Dendritic cell treated with granulocyte-macrophage colony-stimulating factor and Interleukin-4, amounts not matched to agents 40 ng/mL and 50 ng/mL, for 4 days (primary cell): Measurements from ENCODE around the gene TMEM91.

Source experiments
- H3K27ac Mint-ChIP-seq: one replicate; pipeline ENCODE4 v1.8.0; 2022; ENCODE audit warnings: mild to moderate bottlenecking, mixed read lengths
- H3K27me3 Mint-ChIP-seq: one replicate; pipeline ENCODE4 v1.8.0; 2022; ENCODE audit warnings: mild to moderate bottlenecking, mixed read lengths
- H3K36me3 Mint-ChIP-seq: one replicate; pipeline ENCODE4 v1.8.0; 2022; ENCODE audit warnings: low read depth, mixed read lengths
- H3K4me1 Mint-ChIP-seq: one replicate; pipeline ENCODE4 v1.8.0; 2022; ENCODE audit warnings: low read depth, mixed read lengths
- H3K4me3 Mint-ChIP-seq: one replicate; pipeline ENCODE4 v1.8.0; 2022; ENCODE audit warnings: mild to moderate bottlenecking, moderate library complexity, mixed read lengths
- H3K9me3 Mint-ChIP-seq: one replicate; pipeline ENCODE4 v1.8.0; 2022; ENCODE audit warnings: mixed read lengths
- intact Hi-C: fragments of 100-400 bp; cut with micrococcal nuclease; formaldehyde crosslinking; loops from one replicate; pipeline ENCODE4 v1.15.0; 2022

The TMEM91 gene

GRCh38 chr19:41416194-41416674 lies 39.9 kb downstream of the TMEM91 start:
- H3K27me3 Mint-ChIP-seq: no peaks in the 10 kb centered on the region
- peaks cover 95% of the 10 kb centered on the region for H3K36me3 Mint-ChIP-seq
- peaks cover 64% of the 10 kb centered on the region for H3K4me1 Mint-ChIP-seq
- intact Hi-C loops: no loop called here
- no peaks in the 10 kb centered on the region for H3K9me3 Mint-ChIP-seq
- H3K27ac Mint-ChIP-seq: no peak overlapping the region
- no peak overlapping the region for H3K4me3 Mint-ChIP-seq

DNA sequence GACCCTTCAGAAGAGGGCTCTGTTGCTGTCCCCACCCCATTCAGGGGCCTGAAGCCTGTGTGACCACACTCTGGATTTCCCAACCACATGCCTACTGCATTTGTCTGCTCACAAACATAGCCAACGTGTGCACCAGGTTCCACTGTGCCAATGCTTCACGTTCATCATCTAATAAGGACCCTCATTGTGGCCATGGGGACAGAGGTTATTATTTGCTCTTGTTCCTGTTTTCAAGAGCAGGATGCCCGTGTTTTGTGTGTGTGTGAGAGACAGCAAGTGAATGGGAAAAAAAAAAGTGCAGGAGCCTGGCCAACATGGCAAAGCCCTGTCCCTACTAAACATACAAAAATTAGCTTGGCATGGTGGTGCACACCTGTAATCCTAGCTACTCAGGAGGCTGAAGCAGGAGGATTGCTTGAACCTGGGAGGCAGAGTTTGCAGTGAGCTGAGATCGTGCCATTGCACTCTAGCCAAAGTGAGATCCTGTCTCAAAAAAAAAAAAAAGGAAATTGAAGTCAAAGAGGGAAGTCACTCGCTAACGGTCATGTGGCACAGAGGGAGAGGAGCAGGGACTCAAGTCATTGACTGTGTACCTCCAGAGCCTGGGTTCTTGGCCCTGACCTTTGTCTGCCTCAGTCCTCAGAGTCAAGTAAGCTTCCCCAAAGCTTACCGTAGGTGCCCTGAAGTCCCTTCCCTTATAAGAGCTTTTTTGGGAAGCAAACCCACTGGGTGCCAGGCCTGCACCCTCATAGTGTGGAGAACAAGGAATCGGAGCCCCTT lies 44.0 kb downstream of the TMEM91 start:
- peak overlapping the region; percentile 87 for H3K27ac Mint-ChIP-seq

GRCh38 chr19:41421314-41421713 lies 45.0 kb downstream of the TMEM91 start:
- Mint-ChIP-seq H3K27ac (peak overlapping the region; percentile 87), H3K4me3 (peak overlapping the region; percentile 25), H3K9me3 (no peaks in the 10 kb centered on the region), H3K27me3 (no peaks in the 10 kb centered on the region), H3K4me1 (peaks cover 80% of the 10 kb centered on the region), H3K36me3 (peaks cover 95% of the 10 kb centered on the region)
- intact Hi-C loops: loop anchor here (10.0 kb wide), 1 partner anchor 67 kb away; the partner anchor contains the start of gene TGFB1

More for the DNA sequence above, 44.0 kb downstream of the TMEM91 start:
- H3K4me1 Mint-ChIP-seq: peaks cover 70% of the 10 kb centered on the region
- peak overlapping the region; percentile 17 for H3K4me3 Mint-ChIP-seq
- intact Hi-C loops: loop anchor here (10.0 kb wide), 1 partner anchor 65 kb away; the partner anchor contains the start of gene TGFB1
- H3K9me3 Mint-ChIP-seq: no peaks in the 10 kb centered on the region
- H3K36me3 Mint-ChIP-seq: peaks cover 95% of the 10 kb centered on the region
- no peaks in the 10 kb centered on the region for H3K27me3 Mint-ChIP-seq

- Mint-ChIP-seq H3K27me3 (no peaks in the 10 kb centered on the region), H3K27ac (peak overlapping the region; percentile 87), H3K4me1 (peaks cover 86% of the 10 kb centered on the region), H3K9me3 (no peaks in the 10 kb centered on the region), H3K36me3 (peaks cover 95% of the 10 kb centered on the region), H3K4me3 (no peak overlapping the region)
- intact Hi-C loops: loop anchor here (10.0 kb wide), 1 partner anchor 67 kb away; the partner anchor contains the start of gene TGFB1
Measured at GRCh38 chr19:41421973-41422372, 45.6 kb downstream of the TMEM91 start.

GRCh38 chr19:41422456-41422855 lies 46.1 kb downstream of the TMEM91 start:
- no peaks in the 10 kb centered on the region for H3K27me3 Mint-ChIP-seq
- intact Hi-C loops: loop anchor here (10.0 kb wide), 1 partner anchor 68 kb away; the partner anchor contains the start of gene TGFB1
- H3K36me3 Mint-ChIP-seq: peaks cover 93% of the 10 kb centered on the region
- no peaks in the 10 kb centered on the region for H3K9me3 Mint-ChIP-seq
- peak overlapping the region; percentile 10 for H3K4me3 Mint-ChIP-seq
- H3K27ac Mint-ChIP-seq: peak overlapping the region; percentile 87
- peaks cover 86% of the 10 kb centered on the region for H3K4me1 Mint-ChIP-seq

DNA sequence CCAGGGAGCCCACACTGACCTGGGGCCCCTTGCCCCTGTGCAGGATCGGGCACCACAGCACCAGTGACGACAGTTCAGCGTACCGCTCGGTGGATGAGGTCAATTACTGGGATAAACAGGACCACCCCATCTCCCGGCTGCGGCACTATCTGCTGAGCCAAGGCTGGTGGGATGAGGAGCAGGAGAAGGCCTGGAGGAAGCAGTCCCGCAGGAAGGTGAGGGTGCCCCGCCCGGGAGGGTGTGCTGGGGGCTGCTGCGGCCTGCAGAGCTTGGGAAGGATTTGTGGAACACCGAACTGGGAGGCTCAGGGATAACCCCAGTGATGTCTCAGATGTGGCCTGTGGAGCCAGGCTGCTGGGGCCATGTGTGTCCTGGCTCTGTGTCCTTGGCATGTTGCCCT lies 46.6 kb downstream of the TMEM91 start:
- Mint-ChIP-seq H3K36me3 (peaks cover 88% of the 10 kb centered on the region), H3K27me3 (no peaks in the 10 kb centered on the region)

GRCh38 chr19:41424335-41425173 lies 48.2 kb downstream of the TMEM91 start:
- Mint-ChIP-seq H3K4me3 (no peak overlapping the region), H3K4me1 (peaks cover 89% of the 10 kb centered on the region), H3K9me3 (no peaks in the 10 kb centered on the region), H3K27ac (no peak overlapping the region), H3K36me3 (peaks cover 84% of the 10 kb centered on the region), H3K27me3 (no peaks in the 10 kb centered on the region)
- intact Hi-C loops: loop anchor here (10.0 kb wide), 1 partner anchor 70 kb away; the partner anchor contains the start of gene TGFB1

More for the DNA sequence above, 46.6 kb downstream of the TMEM91 start:
- H3K9me3 Mint-ChIP-seq: no peaks in the 10 kb centered on the region
- intact Hi-C loops: loop anchor here (10.0 kb wide), 1 partner anchor 68 kb away; the partner anchor contains the start of gene TGFB1
- peaks cover 91% of the 10 kb centered on the region for H3K4me1 Mint-ChIP-seq
- H3K4me3 Mint-ChIP-seq: no peak overlapping the region
- peak overlapping the region; percentile 87 for H3K27ac Mint-ChIP-seq

DNA sequence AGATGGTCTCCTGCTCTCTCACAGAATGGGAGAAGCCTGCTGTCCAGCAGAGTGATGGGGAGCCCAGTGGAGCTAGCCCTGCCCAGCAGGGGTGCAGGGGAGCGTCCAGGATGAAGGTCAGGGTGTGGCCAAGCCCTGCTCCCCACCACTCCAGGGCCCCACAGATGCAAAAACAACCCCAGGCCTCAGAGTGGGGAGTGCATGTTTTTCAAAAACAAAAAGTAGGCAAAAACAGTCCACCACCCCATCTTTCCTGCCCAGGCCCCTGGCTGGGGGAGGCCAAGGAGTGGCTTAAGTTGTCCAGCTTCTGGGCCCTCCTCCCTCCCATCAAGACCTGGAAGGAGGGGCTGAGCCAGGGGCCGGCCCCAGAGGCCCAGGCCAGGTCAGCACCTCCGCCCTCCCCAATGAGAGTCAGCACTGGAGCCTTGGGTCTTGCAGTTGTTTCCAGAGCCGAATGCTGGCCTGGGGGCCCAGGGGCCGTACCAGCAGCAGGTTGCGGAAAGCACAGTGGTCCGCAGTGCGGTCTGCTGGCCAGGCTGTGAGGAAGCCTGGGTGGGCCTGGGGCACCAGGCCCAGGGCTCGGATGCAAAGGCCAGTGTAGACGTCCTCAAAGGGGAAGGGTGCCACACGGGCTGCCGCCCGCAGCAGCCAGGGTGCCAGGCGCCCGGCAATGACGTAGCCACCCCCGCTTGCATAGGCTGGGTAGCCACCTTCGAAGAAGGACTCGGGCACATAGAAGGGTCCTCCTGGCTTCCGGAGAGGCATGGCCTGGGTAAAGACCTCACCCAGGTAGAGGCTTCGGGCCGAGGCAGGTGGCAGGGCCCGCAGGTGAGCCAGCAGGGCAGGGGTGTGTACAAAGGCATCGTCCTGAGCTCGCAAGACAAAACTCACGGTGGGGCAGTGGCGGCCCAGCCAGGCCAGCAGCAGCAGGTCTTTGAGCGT lies 49.1 kb downstream of the TMEM91 start:
- no peaks in the 10 kb centered on the region for H3K27me3 Mint-ChIP-seq
- H3K4me3 Mint-ChIP-seq: peak overlapping the region; percentile 83
- H3K9me3 Mint-ChIP-seq: no peaks in the 10 kb centered on the region
- peaks cover 81% of the 10 kb centered on the region for H3K4me1 Mint-ChIP-seq
- intact Hi-C loops: loop anchor here (10.0 kb wide), 1 partner anchor 71 kb away; the partner anchor contains the start of gene TGFB1
- H3K36me3 Mint-ChIP-seq: peaks cover 86% of the 10 kb centered on the region
- H3K27ac Mint-ChIP-seq: no peak overlapping the region

- Mint-ChIP-seq H3K9me3 (no peaks in the 10 kb centered on the region), H3K27ac (peak overlapping the region; percentile 92), H3K27me3 (no peaks in the 10 kb centered on the region), H3K4me1 (peaks cover 79% of the 10 kb centered on the region), H3K36me3 (peaks cover 89% of the 10 kb centered on the region), H3K4me3 (peak overlapping the region; percentile 83)
- intact Hi-C loops: loop anchor here (10.0 kb wide), 1 partner anchor 71 kb away; the partner anchor contains the start of gene TGFB1
Measured at GRCh38 chr19:41426116-41426841, 49.9 kb downstream of the TMEM91 start.

GRCh38 chr19:41426952-41427646 lies 50.8 kb downstream of the TMEM91 start, which contains the start of gene B3GNT8:
B3GNT8 (minus strand) TSS chr19:41427374; CDS start chr19:41426778, 596 bp downstream.
- H3K27ac Mint-ChIP-seq: peak within 1 kb of the TSS; percentile 92
- H3K36me3 Mint-ChIP-seq: peaks cover 89% of the 10 kb centered on the region
- H3K27me3 Mint-ChIP-seq: no peaks in the 10 kb centered on the region
- H3K4me3 Mint-ChIP-seq: peak within 1 kb of the TSS; percentile 83
- intact Hi-C loops: loop anchor here (10.0 kb wide), 1 partner anchor 72 kb away; the partner anchor contains the start of gene TGFB1
- peaks cover 75% of the 10 kb centered on the region for H3K4me1 Mint-ChIP-seq
- no peaks in the 10 kb centered on the region for H3K9me3 Mint-ChIP-seq

- Mint-ChIP-seq H3K4me1 (peaks cover 68% of the 10 kb centered on the region), H3K9me3 (no peaks in the 10 kb centered on the region), H3K27ac (peak overlapping the region; percentile 92), H3K4me3 (peak overlapping the region; percentile 83), H3K36me3 (peaks cover 89% of the 10 kb centered on the region), H3K27me3 (no peaks in the 10 kb centered on the region)
- intact Hi-C loops: loop anchor here (10.0 kb wide), 1 partner anchor 73 kb away; the partner anchor contains the start of gene TGFB1
Measured at GRCh38 chr19:41427647-41428480, 51.5 kb downstream of the TMEM91 start.
